SK-N-SH treated with all-trans-retinoic acid at 6 μM for 48 hours (cell line): Measurements from ENCODE around the gene SLC9A7.

Source experiments
- ARNTL ChIP-seq: fragments of 450-650 bp; formaldehyde crosslinking; IDR thresholded peaks from 2 replicates; pipeline ENCODE4 v1.5.0; 2020; ENCODE audit warnings: low read depth, mild to moderate bottlenecking, moderate library complexity, borderline replicate concordance
- CREB5 ChIP-seq: fragments of 250-450 bp; sonication (Bioruptor Pico); IDR thresholded peaks from 2 replicates; pipeline ENCODE4 v1.5.1; 2020; ENCODE audit warnings: low read depth, mild to moderate bottlenecking, moderate library complexity
- OSR1 ChIP-seq: fragments of 250-450 bp; sonication (Bioruptor Pico); IDR thresholded peaks from 2 replicates; pipeline ENCODE4 v1.8.0; 2022; ENCODE audit warnings: moderate library complexity, mild to moderate bottlenecking, inconsistent platforms
- PATZ1 ChIP-seq: fragments of 250-450 bp; sonication (Bioruptor Pico); IDR thresholded peaks from 2 replicates; pipeline ENCODE4 v1.8.0; 2020; ENCODE audit warnings: mild to moderate bottlenecking, moderate library complexity, borderline replicate concordance
- POU6F1 ChIP-seq: fragments of 250-450 bp; sonication (Bioruptor Pico); IDR thresholded peaks from 2 replicates; pipeline ENCODE4 v1.8.0; 2021; ENCODE audit warnings: low read depth, mild to moderate bottlenecking, moderate library complexity, borderline replicate concordance
- TCF4 ChIP-seq: fragments of 250-450 bp; sonication (Bioruptor Pico); IDR thresholded peaks from 2 replicates; pipeline ENCODE4 v1.8.0; 2021; ENCODE audit warnings: mild to moderate bottlenecking, moderate library complexity, borderline replicate concordance
- ZFP3 ChIP-seq: fragments of 250-450 bp; sonication (Bioruptor Pico); IDR thresholded peaks from 2 replicates; pipeline ENCODE4 v1.5.0; 2020; ENCODE audit warnings: mild to moderate bottlenecking, moderate library complexity
- ZNF565 ChIP-seq: fragments of 450-650 bp; formaldehyde crosslinking; conservative IDR thresholded peaks from 2 replicates; pipeline ENCODE4 v1.5.0; 2020; ENCODE audit warnings: low read depth, mild to moderate bottlenecking, moderate library complexity

- TF ChIP-seq ARNTL (CRISPR knock-in tag) (no peak), OSR1 (CRISPR knock-in tag) (no peak), CREB5 (no peak), PATZ1 (CRISPR knock-in tag) (no peak), ZFP3 (no peak), POU6F1 (CRISPR knock-in tag) (no peak), ZNF565 (CRISPR knock-in tag) (no peak), TCF4 (no peak)
Measured at GRCh38 chrX:46597771-46598170, 161.1 kb downstream of the SLC9A7 start.
